AG09319 (cell line): Measurements from ENCODE around the gene MS4A1.

Experiments
- DNase-seq: peaks from one replicate; pipeline ENCODE4 v3.0.0-alpha.2; 2010; ENCODE audit warnings: low read depth; ENCODE audit errors: extremely low read depth
- CTCF ChIP-seq: IDR thresholded peaks from 2 replicates; pipeline ENCODE4 v1.5.1; 2011; ENCODE audit warnings: low read depth, mild to moderate bottlenecking, inconsistent platforms, low read length, moderate library complexity

MS4A1 gene

GRCh38 chr11:60477035-60477445, 21.4 kb downstream of the MS4A1 start:
- DNase-seq = no peak
- no peak for TF ChIP-seq CTCF

GRCh38 chr11:60482361-60482760, 26.7 kb downstream of the MS4A1 start:
- no peak for DNase-seq
- no peak for TF ChIP-seq CTCF

- no peak for TF ChIP-seq CTCF
- no peak for DNase-seq
Measured at GRCh38 chr11:60485987-60486386, 30.3 kb downstream of the MS4A1 start.

- no peak for DNase-seq
- no peak for TF ChIP-seq CTCF
Measured at GRCh38 chr11:60492488-60493009, 36.9 kb downstream of the MS4A1 start, which contains the start of gene MS4A12. Gene MS4A12 (plus strand): TSS chr11:60492778. CDS start chr11:60497319, 4,541 bp downstream.

GRCh38 chr11:60493454-60493853, 37.8 kb downstream of the MS4A1 start:
- no peak for TF ChIP-seq CTCF
- DNase-seq = no peak

- no peak for DNase-seq
- no peak for TF ChIP-seq CTCF
Measured at GRCh38 chr11:60498399-60498798, 42.8 kb downstream of the MS4A1 start.

GRCh38 chr11:60498853-60499252, 43.2 kb downstream of the MS4A1 start:
- DNase-seq = no peak
- TF ChIP-seq CTCF = no peak
